Sigmoid colon (tissue), 7 donors: ENCODE results near the gene HRH4. TPM values are rescaled to one million over a fixed set of nuclear protein-coding genes. Genes with fewer than 3 reads are reported as not detected.

ENCODE experiments used
- DNase-seq: peaks from one replicate; pipeline ENCODE4 v3.0.0-alpha.2; 2019
- H3K27ac ChIP-seq, 4 donors: fragments of 200-600 bp; sonication (generic); one replicate each; pipeline ENCODE4 v1.5.1; 2016 to 2019; ENCODE audit warnings: mild to moderate bottlenecking in 1 of 4
- H3K27me3 ChIP-seq, 3 donors: fragments of 200-600 bp; sonication (generic); one replicate each; pipeline ENCODE4 v1.5.1; 2019; ENCODE audit warnings: mild to moderate bottlenecking in 1 of 3
- H3K36me3 ChIP-seq, 4 donors: fragments of 200-600 bp; sonication (generic); one replicate each; pipeline ENCODE4 v1.5.1; 2016 to 2019
- H3K4me1 ChIP-seq, 4 donors: fragments of 200-600 bp; sonication (generic); one replicate each; pipeline ENCODE4 v1.5.1; 2017 to 2019
- H3K4me3 ChIP-seq, 4 donors: fragments of 200-600 bp; sonication (generic); one replicate each; pipeline ENCODE4 v1.5.1; 2017 to 2019; ENCODE audit warnings: mild to moderate bottlenecking in 2 of 4, moderate library complexity in 1 of 4
- H3K9me3 ChIP-seq, 4 donors: fragments of 200-600 bp in 3 of 4; sonication (generic) in 3 of 4; one replicate each; pipeline versions ENCODE4 v1.5.1 to v1.6.1; 2013 to 2019
- EP300 ChIP-seq, 4 donors: sonication (generic); formaldehyde crosslinking; IDR thresholded peaks; one replicate each; pipeline ENCODE4 v1.6.1; 2017; ENCODE audit warnings: antibody characterized with exemption in 4 of 4
- POLR2A ChIP-seq, 2 donors: fragments of 450-650 bp; IDR thresholded peaks; one replicate each; pipeline ENCODE4 v1.6.1; 2016; ENCODE audit warnings: antibody characterized with exemption in 2 of 2, mild to moderate bottlenecking in 2 of 2, moderate library complexity in 2 of 2
- POLR2AphosphoS5 ChIP-seq, 4 donors: sonication (generic); formaldehyde crosslinking; IDR thresholded peaks; one replicate each; pipeline ENCODE4 v1.6.1; 2017; ENCODE audit warnings: antibody characterized with exemption in 4 of 4
- WGBS, 2 donors: extraction: QIAGEN DNeasy Blood & Tissue Kit; methylation state at CpG; one replicate each; pipeline ENCODE4 v1.1.7; 2013; 5-methylcytosine and 5-hydroxymethylcytosine counted together
- intact Hi-C: fragments of 100-400 bp; cut with DNase I; formaldehyde crosslinking; loops from one replicate; pipeline ENCODE4 v1.15.1; 2023
- polyA plus RNA-seq, 3 donors: library from polyadenylated mRNA; stranded (reverse); fragments of 200-250 nt; gene quantifications; one replicate each; pipeline ENCODE4 v1.2.3, GENCODE V29; 2013
- total RNA-seq, 4 donors: library from RNA; depleted of rRNA; stranded (reverse); fragments of >200 nt; gene quantifications; one replicate each; pipeline ENCODE4 v1.1.0, GENCODE V29; 2016
- TF ChIP-seq, protein P1 (sequence below), 4 experiments: fragments of 450-650 bp in 3 of 4; fragments of 200-600 bp in 1 of 4; IDR thresholded peaks; one replicate each; pipeline ENCODE4 v1.5.1; 2016 to 2019; ENCODE audit warnings: antibody characterized with exemption in 4 of 4, mild to moderate bottlenecking in 3 of 4, moderate library complexity in 2 of 4
- donor health status: healthy with polysubstance abuse.
- donor health status: Bipolar disorder and iron deficiency.
- donor health status: healthy.

The HRH4 gene
- total and polyA plus RNA-seq, 7 donors = under 0.01 to 0.01 TPM; not detected in 5

DNA sequence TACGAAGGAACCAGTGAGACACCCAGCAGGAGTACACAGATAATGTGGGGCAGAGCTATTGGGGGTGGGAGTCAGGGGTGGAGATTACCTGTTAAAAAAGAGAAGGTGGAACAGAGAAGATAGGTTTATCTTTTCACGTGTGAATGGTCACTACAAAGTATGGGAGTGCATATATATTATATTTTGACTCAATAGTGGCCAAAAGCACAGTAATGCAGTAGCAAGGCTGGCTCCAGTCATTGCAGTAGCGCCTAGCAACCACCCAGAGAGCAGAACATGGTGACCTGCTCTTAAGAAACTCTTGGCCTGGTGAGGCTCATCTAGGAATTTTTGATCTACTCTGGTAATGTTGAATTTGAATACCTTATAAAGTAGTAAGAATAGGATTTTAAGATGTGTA lies 33.0 kb upstream of the HRH4 start:
- TF ChIP-seq POLR2AphosphoS5 (IDR thresholded peaks at IDR 0.05) (no peak), EP300 (IDR thresholded peaks at IDR 0.05) (no peak)
- TF ChIP-seq, protein P1, sequence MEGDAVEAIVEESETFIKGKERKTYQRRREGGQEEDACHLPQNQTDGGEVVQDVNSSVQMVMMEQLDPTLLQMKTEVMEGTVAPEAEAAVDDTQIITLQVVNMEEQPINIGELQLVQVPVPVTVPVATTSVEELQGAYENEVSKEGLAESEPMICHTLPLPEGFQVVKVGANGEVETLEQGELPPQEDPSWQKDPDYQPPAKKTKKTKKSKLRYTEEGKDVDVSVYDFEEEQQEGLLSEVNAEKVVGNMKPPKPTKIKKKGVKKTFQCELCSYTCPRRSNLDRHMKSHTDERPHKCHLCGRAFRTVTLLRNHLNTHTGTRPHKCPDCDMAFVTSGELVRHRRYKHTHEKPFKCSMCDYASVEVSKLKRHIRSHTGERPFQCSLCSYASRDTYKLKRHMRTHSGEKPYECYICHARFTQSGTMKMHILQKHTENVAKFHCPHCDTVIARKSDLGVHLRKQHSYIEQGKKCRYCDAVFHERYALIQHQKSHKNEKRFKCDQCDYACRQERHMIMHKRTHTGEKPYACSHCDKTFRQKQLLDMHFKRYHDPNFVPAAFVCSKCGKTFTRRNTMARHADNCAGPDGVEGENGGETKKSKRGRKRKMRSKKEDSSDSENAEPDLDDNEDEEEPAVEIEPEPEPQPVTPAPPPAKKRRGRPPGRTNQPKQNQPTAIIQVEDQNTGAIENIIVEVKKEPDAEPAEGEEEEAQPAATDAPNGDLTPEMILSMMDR (IDR thresholded peaks at IDR 0.05) = no peak
- no peaks in the 10 kb centered on the region for H3K9me3 ChIP-seq
- H3K36me3 ChIP-seq = peaks cover 0 to 20% (median 0%) of the 10 kb centered on the region in 4 donors
- no peak for DNase-seq
- H3K27me3 ChIP-seq = peaks cover 0 to 18% (median 0%) of the 10 kb centered on the region in 3 donors
- H3K27ac ChIP-seq = peak overlapping the region in 1 of 4 donors; percentile 85
- peaks cover 0 to 11% (median 8%) of the 10 kb centered on the region in 4 donors for H3K4me1 ChIP-seq
- intact Hi-C loops = loop anchor here (5.0 to 10.0 kb wide), 3 partner anchors 65 to 245 kb away; no protein-coding TSS in a partner anchor
- WGBS, 2 donors = 62% methylated on average over 3 of the region's 3 CpGs
- H3K4me3 ChIP-seq = peak overlapping the region; percentile 83 to 90 (median 85)

DNA sequence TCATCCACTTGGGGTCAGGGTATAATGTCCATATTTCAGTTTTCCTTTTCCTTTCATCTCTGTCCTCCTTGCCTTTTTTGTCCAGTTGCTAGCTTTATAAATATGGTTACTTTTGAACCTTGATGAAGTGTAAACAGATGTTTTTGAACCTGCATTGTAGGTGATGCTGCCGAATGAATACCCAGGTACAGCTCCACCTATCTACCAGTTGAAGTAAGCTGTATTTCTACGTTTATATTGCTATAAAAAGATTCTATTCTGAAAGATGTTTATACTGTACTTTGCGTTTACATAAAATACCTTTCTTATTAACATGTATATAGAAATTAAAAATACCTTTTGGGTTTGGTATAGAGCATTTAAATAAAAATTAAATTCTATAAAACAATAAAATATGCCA lies 31.7 kb upstream of the HRH4 start:
- TF ChIP-seq, protein P1 (IDR thresholded peaks at IDR 0.05) = no peak
- no peak for TF ChIP-seq POLR2A (IDR thresholded peaks at IDR 0.05)
- no peak for TF ChIP-seq EP300 (IDR thresholded peaks at IDR 0.05)
- no peak for TF ChIP-seq POLR2AphosphoS5 (IDR thresholded peaks at IDR 0.05)
- no peak for DNase-seq
- peaks cover 0 to 13% (median 0%) of the 10 kb centered on the region in 3 donors for H3K27me3 ChIP-seq
- no peak overlapping the region for H3K27ac ChIP-seq
- intact Hi-C loops = loop anchor here (5.0 to 10.0 kb wide), 3 partner anchors 66 to 246 kb away; no protein-coding TSS in a partner anchor
- no peaks in the 10 kb centered on the region for H3K9me3 ChIP-seq
- H3K36me3 ChIP-seq = peaks cover 0 to 20% (median 0%) of the 10 kb centered on the region in 4 donors
- 53 to 79% methylated on average over 3 of the region's 3 CpGs for WGBS, 2 donors
- no peak overlapping the region for H3K4me3 ChIP-seq
- peaks cover 0 to 11% (median 8%) of the 10 kb centered on the region in 4 donors for H3K4me1 ChIP-seq

DNA sequence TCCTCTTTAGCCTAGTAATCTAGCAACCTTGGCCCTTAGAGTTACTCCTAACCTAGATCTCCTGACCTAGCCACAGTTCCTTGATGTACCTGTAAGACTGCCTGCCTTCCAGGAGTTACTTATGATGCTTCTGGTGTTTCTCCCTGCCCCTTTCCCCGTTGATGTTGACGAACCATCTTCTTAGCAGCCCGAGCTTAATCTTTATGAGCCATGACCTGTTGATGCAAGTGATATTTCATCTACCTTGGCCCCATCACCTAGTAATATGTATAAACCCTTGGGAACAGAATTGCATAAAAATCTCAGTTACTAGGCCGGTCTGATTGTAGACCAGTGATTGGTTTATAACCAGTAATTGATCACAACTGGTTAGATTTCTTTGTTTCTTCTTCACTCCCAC lies 31.2 kb upstream of the HRH4 start:
- H3K4me3 ChIP-seq = no peak overlapping the region

DNA sequence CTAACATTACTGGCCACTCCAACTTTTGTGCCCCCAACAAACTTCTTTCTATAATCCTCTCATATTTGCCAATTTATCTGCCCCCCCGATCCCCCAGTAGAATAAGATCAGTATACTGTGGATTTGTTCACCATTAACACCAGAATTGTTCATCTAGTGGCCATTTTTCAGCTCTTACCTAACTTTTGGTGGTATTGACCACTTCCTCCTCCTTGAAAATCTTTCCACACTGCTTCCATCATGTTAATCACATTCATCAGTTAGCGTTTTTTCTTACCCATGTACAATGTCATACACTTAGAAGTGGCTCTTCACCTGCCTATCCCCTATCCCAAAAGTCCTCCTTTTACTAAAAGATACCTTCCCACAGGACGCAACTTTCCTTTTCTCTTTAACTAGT lies 27.8 kb upstream of the HRH4 start:
- Histone ChIP-seq H3K4me3 (no peak overlapping the region), H3K9me3 (no peaks in the 10 kb centered on the region), H3K4me1 (peaks cover 0 to 6% (median 1%) of the 10 kb centered on the region in 4 donors), H3K27ac (no peak overlapping the region), H3K36me3 (peaks cover 0 to 42% (median 0%) of the 10 kb centered on the region in 4 donors), H3K27me3 (no peaks in the 10 kb centered on the region)
- DNase-seq = no peak
- intact Hi-C loops = no loop called here
- no peak for TF ChIP-seq EP300 (IDR thresholded peaks at IDR 0.05)
- no peak for TF ChIP-seq POLR2A (IDR thresholded peaks at IDR 0.05)
- TF ChIP-seq POLR2AphosphoS5 (IDR thresholded peaks at IDR 0.05) = no peak
- TF ChIP-seq, protein P1 (IDR thresholded peaks at IDR 0.05) = no peak
- 93 to 95% methylated on average over 3 of the region's 3 CpGs for WGBS, 2 donors

More for the DNA sequence above, 31.2 kb upstream of the HRH4 start:
- Histone ChIP-seq H3K4me1 (peaks cover 0 to 11% (median 8%) of the 10 kb centered on the region in 4 donors), H3K36me3 (peaks cover 0 to 20% (median 0%) of the 10 kb centered on the region in 4 donors), H3K27me3 (peaks cover 0 to 10% (median 0%) of the 10 kb centered on the region in 3 donors), H3K27ac (no peak overlapping the region), H3K9me3 (no peaks in the 10 kb centered on the region)
- 90 to 92% methylated on average over 4 of the region's 4 CpGs for WGBS, 2 donors
- TF ChIP-seq POLR2A (IDR thresholded peaks at IDR 0.05) (no peak), EP300 (IDR thresholded peaks at IDR 0.05) (no peak), POLR2AphosphoS5 (IDR thresholded peaks at IDR 0.05) (no peak)
- TF ChIP-seq, protein P1 (IDR thresholded peaks at IDR 0.05) = no peak
- DNase-seq = no peak
- intact Hi-C loops = loop anchor here (5.0 to 10.0 kb wide), 3 partner anchors 67 to 247 kb away; no protein-coding TSS in a partner anchor
